Measurements from ENCODE around the gene GPI.
"Not testable (repeated sequence)": the region's sequence is repeated elsewhere in the genome, so short reads cannot be mapped to it uniquely, and the experiment has no call there.

The GPI gene

DNA sequence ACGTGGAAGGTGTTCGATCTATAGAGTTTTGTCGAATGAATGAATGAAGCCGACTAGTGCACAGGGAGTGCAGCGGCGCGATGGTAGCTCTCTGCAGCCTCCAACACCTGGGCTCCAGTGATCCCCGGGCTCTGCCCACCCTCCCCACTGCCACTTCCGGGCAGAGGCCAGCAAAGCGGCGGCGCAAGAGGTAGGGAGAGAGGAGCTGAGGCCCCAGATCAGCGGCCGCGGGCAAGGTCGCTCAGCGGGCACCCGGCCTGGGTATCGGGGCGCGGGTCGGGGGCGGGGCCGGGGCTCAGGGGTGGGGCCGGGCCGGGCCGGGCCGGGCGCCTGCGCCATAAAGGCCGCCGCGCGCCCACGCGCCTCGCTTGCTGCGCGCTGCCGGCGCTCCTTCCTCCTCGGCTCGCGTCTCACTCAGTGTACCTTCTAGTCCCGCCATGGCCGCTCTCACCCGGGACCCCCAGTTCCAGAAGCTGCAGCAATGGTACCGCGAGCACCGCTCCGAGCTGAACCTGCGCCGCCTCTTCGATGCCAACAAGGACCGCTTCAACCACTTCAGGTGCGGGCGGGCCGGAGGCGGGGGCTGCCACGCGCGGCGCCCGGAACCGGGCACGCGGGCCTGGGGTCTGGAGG is at the start of gene GPI:
Gene GPI (plus strand): TSS at position 367 of the 633 bp plus-strand sequence. CDS start 71 bp downstream, at position 438.
- DNase-seq: peak; percentile 87

DNA sequence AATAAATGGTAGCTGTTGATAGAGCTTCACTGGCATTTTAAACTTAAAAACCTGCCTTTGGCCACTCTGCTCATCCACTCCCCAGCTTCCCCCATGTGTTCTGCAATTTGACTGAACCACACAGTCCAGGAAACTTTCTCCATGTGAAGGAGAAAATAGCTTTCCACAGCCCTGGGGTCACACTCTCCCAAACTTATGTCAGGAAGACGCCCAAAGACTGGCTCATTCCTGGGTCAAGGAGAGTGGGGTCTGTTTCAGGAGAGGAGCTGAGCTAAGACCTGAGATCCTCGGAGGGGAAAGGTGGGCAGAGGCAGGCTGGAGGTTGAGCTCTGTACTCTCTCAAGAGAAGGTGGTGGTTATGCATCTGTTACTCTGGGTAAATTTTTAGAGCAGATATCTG is 48.7 kb upstream of the GPI start:
- DNase-seq: no peak

- peak; percentile 13 for DNase-seq
These were observed 48.2 kb upstream of the GPI start for GRCh38 chr19:34316741-34317301.

DNA sequence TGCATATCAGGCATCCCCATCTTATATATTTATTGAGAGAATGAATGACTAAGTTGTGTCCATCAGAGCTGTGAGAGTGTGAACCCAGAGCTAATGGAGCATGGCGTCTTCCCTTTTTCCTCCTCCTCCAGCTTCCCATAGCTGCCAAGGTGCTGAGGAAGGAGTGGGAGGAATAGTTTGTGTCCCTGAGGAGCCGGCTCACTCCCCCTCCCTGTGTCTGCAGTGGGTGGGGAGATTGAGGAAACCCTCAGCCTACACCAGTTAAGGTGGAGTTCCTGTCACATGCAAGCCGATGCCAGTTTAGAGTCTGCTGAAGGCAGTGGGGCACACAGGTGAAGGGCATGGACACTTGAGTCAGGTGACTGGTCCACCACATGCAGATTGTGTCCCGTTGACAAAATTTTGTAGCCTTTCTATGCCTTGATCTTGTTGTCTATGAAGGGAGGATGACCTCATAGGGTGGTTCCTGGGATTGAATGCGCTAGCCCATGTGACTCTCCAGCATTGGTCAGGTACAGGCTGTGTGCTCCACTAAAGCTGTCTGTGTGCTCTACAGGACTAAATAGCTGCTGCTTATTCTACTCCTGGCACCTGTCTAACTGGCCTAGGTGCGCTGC is 47.6 kb upstream of the GPI start:
- peak; percentile 28 for DNase-seq

DNA sequence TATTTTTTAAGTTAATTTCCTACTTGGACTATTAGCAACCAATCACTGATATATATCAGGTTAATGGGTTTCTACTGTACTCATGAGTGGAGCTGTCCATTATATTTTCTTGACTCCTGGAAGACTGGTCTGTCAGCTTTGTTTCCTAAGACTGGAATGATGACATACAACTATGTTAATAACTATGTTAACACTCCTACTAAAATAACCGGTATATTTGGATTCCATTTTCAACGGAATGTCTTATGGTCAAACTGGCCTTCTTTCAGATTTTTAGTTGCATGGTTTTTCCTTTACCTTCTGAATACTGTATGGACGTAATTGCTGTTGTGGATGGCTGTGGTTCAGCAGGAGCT is 45.8 kb upstream of the GPI start:
- no peak for DNase-seq

DNA sequence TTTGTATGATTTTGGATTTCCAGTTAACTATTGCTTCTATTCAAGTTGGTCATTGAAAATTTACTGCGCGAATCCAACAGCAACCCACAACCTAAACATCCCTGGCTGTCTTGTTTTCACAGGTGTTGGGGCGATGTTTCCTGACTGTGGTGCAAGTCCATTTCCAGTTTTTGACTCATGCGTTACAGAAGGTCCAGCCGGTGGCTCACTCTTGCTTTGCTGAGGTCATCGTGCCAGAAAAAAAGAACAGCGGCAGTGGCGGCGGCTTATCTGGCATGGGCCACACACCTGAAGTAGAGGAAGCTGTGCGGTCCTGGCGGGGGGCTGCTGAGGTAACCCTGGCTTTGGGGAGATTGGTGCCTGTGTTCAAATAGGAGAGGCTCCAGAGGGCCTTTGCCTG is 45.2 kb upstream of the GPI start:
- DNase-seq: no peak

DNA sequence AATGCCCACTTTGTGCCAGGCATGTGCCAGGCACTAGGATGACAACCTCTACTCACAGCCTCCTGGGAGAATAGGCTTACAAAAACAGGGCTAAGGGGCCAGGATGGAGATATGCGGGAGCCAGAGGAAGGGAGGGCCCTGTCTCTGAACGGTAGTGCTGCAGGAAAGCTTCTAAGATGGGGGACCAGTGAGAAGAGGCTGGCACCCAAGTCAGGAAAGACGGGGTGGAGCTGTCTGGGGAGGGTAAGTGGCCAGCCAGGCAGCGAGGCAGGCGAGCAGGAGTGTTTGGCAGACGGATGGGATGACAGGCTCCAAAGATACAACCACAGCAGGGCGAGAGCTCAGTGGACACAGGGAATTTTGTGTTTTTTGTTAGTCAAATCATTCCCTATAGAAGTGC is 44.7 kb upstream of the GPI start:
- no peak for DNase-seq

GRCh38 chr19:34321735-34322134 is 43.3 kb upstream of the GPI start:
- DNase-seq: no peak

DNA sequence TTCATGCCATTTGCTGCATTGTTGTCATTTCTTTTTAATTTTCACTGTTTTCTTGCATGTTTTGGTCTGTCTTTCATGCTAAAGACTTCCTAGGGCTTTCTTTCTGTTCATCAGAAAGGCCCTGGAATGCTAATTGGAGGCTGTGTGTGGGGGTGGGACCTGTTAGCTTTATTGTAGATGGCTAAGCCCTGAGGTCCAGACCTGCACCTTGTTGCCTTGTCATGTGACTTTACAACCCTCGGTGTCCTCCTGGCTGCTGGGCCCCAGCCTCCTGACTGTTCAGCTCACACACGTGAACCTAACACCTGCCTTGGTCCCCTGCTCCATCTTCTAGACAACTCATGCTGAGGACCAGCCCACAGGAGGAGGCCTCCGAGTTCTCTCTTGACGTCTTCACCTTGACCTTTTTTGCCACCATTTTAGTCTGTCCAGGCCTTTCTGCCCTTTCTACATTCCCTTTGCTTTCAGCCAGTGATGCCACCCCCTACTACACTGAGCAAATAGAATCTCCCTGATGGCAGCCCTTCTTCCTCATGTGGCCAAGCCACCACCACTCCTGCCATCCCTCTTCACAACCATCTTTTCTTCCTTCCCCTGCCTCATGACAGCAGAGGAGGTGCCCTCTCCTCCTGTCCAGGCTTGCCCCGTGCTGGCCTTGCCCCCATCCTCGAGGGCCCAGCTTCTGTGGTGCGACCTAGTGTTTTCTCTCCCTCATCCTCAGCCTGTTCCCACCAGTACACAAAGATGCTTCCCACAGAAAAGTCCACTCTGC is 41.4 kb upstream of the GPI start:
- DNase-seq: no peak

DNA sequence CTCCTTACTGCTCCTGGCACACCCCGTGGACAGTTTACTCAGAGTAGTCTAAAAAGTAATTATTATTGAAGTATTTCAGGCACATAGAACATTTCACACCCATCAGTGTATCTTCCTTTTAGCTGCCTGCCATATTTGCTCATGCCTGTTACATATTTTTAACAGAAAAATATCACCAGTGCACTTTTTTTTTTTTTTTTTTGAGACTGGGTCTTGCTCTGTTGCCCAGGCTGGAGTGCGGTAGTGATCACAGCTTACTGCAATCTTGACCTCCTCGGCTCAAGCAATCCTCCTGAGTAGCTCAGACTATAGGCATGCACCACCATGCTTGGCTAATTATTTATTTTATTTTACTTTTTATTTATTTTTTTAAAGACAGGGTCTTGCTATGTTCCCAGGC is 40.7 kb upstream of the GPI start:
- no peak for DNase-seq

DNA sequence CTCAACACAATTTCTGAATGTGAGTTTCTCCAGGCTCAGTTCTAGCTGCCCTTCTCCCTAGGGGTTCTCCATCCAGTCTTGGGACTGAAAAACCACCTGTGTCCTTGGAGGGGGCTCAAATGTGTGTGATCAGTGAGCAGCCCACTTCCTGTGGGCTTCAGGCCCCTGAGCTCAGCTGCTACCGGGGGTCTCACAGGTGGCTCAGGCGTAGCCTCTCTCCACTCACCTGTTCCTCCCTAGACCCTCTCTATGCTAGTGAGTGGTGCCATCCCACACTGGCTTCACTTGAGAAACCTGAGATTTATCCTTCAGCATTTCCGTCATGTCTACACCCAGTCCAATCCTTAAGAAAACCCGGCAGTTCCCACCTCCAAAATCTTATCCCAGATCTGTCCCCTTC is 39.8 kb upstream of the GPI start:
- DNase-seq: no peak

- no peak for DNase-seq
These were observed 38.8 kb upstream of the GPI start for GRCh38 chr19:34325981-34326787.

DNA sequence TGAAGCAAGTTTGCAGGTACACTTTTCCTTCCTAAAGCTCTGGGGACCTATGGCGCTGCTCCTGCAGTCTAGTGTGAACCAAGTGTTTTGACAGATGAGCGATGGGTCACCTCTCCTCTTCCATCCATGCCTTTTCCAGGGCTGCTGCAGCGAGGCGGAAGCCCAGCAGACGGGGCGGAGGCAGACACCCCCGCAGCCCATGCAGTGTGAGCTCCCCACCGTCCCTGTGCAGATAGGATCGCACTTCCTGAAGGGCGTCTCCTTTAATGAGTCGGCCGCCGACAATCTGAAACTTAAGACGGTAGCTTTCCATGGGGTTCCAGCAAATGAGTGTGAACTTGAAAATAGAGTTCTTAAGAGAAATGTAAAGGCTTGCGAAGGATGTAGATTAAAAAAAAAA is 37.1 kb upstream of the GPI start:
- DNase-seq: no peak

- peak; percentile 32 for DNase-seq
These were observed 36.0 kb upstream of the GPI start for GRCh38 chr19:34328982-34329381.

DNA sequence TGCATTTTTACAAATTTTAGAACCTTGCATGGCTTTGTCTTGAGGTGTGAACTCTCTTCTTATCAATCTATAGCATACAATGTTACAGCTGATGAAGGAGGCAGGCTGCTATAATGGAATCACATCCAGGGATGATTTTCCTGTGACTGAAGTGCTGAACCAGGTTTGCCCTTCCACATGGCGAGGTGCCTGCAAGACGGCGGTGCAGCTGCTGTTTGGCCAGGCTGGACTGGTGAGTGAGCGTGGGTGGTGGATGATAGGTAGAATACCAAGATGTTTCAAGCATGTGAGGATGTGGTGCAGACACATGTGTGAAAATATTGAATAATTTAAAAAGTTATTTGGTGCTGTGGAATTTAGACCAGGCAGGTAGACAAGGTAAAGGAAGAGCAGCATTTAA is 34.9 kb upstream of the GPI start:
- DNase-seq: no peak

DNA sequence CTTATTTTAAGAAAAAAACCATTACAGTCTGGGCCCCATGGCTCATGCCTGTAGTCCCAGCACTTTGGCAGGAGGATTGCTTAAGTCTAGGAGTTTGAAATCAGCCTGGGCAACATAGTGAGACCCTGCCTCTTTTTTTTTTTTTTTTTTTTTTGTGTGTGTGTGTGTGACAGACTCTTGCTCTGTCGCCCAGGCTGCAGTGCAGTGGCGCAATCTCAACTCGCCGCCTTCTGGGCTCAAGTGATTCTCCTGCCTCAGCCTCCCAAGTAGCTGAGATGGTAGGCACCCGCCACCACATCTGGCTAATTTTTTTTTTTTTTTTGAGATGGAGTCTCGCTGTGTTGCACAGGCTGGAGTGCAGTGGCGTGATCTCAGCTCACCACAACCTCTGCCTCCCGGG is 34.4 kb upstream of the GPI start:
- DNase-seq: not testable (repeated sequence)

DNA sequence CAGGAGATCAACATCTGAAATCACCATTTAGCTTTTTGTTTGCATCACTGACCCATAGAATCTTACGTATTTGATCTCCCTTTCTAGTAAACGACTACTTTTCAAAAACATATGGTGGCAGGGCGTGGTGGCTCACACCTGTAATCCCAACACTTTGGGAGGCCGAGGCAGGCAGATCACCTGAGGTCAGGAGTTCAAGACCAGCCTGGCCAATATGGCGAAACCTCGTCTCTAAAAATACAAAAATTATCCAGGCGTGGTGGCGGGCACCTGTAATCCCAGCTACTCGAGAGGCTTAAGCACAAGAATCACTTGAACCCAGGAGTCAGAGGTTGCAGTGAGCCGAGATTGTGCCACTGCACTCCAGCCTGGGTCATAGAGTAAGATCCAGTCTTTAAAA is 33.4 kb upstream of the GPI start:
- not testable (repeated sequence) for DNase-seq

DNA sequence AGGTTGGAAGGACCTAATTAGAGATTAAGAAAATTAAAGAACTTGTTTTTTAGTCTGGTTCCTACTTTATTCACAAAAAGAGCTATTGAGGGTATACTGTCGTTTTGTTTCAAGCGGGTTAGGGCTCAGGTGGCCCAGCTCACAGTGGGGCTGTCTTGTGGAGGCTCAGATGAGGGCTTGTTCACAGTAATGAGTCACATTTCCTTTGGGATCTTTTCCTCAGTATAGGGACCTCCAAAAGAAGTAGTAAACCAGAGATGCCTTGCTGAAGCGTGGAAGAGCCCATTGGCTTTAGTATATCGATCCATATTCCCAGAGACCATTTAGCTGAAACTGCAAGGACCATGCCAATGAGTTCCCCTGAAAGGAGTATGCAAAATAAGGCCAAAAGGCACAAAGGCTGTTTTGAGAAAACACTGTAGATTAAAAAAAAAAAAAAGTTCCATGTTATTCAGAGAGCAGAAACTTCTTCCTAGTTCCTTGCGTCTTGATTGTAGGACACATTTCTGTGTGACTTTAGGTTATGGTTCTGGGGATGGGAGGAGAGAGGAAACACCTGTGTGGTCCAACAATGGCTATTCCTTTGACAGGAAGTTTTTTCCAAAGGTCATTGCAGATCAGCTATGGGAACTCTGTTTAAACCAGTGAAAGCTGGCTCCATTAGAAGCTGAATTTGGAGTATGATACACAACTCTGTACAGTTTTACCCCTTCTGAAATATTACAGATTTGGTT is 32.8 kb upstream of the GPI start:
- DNase-seq: no peak

DNA sequence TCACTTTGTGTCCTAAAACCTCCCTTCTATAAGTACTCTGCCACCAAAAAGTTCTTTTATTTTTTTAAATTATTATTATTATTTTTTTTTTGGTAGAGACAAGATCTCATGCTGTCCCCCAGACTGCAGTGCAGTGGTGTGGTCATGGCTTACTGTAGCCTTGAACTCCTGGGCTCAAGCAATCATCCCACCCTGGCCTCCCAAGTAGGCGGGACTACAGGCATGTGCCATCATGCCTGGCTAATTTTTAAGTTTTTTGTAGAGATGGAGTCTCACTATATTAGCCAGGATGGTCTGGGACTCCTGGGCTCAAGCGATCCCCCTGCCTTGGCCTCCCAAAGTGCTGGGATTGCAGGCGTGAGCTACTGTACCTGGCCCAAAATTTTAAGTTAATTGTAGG is 29.1 kb upstream of the GPI start:
- no peak for DNase-seq

- peak; percentile 52 for DNase-seq
These were observed 28.2 kb upstream of the GPI start for GRCh38 chr19:34336781-34337271.

GRCh38 chr19:34337739-34338138 is 27.3 kb upstream of the GPI start:
- DNase-seq: no peak

Data from NCI-H69 (cell line).